ENCODE results near the gene FAM240B. TPM values are rescaled to one million over a fixed set of nuclear protein-coding genes. Genes with fewer than 3 reads are reported as not detected.

The FAM240B gene
- total RNA-seq (2014; rRNA removed; shearing (Covaris generic)): not detected in 2 replicates
- not detected in 2 replicates for polyA plus RNA-seq (2015; cell fraction: cytosol; rRNA removed)
- not detected in 2 replicates for polyA plus RNA-seq (2015; cell fraction: nucleus; rRNA removed)

DNA sequence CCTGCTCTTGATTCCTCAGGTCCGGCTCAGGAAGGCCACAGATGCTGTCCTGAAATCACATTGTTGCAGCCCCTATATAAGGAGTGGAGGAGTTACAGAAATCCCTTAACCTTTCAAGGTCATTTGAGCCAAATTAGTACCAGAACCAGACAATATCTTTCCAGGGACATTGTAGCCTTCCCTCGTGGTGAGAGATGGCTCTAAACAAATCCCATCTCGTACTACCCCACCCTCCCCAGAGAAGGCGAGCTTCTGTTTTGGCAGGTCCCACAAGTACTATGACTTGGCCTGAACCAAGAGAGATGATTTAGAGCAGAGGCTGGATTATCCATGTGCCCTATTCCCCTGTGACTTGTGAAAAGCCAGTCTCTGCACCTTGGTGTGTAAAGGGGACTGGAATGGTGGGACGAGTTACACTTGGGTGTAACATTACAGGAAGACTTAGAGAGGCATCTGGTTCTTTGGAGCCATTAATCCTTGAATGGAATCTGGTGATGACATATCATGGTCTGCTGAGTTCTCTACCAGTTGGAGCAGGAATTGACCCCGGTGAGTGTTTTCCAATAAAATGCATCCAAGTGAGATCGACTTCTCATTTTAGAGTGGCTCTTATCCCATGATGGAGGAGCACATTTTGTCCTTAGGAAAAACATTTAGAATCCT lies at the start of gene FAM240B:
Gene FAM240B, minus strand, starts transcription at position 51 of the 663 bp plus-strand sequence. CDS start 16,134 bp downstream, outside the sequence.
- no peak for DNase-seq (ENCODE audit: low read depth, low spot score)
- in situ Hi-C loops (cut with HindIII; ENCODE audit: low pct_unique_long_range_greater_than_20kb, low sequenced_read_pairs): no loop called here

DNA sequence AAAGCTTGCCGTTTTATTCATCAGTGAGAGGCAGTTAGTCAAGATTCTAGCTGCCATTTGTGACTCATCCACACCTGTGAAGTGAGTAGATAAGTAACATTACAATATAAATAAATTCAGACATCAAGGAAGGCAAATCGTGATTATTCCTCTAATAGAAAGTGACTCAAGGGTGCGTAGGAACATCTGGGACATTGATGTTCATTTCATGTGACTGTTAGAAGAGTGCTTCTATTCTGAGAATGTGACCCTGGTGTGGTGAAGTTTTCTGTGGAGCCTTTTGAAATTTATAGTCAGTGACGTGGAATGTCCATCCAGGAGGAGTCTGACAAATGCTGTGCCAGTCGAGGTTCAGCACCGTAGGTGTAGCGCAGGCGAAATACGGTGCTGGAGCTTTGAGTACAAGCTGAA lies 48.4 kb upstream of the FAM240B start:
- no peak for DNase-seq (ENCODE audit: low read depth, low spot score)
- in situ Hi-C loops (cut with HindIII; ENCODE audit: low pct_unique_long_range_greater_than_20kb, low sequenced_read_pairs): no loop called here

DNA sequence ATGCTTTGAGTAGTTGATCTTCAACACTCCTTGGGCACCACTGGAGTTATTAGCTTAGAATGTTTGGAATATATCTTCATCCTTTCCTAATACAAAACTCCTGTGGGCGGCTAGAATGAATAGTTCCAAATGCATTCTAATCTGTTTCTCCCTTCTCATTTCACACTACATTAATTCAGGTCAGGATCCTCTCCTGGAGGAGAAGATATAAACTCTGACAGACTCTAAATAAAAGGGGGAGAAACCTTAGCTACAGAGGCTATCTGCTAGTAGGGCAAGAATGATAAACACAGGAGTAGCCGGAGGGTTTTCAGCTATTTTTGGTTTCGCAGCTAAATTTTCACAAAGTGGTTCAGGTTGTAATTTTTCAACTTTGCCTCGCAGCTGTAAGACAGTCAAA lies 45.2 kb upstream of the FAM240B start:
- in situ Hi-C loops (cut with HindIII; ENCODE audit: low pct_unique_long_range_greater_than_20kb, low sequenced_read_pairs): no loop called here
- no peak for DNase-seq (ENCODE audit: low read depth, low spot score)

DNA sequence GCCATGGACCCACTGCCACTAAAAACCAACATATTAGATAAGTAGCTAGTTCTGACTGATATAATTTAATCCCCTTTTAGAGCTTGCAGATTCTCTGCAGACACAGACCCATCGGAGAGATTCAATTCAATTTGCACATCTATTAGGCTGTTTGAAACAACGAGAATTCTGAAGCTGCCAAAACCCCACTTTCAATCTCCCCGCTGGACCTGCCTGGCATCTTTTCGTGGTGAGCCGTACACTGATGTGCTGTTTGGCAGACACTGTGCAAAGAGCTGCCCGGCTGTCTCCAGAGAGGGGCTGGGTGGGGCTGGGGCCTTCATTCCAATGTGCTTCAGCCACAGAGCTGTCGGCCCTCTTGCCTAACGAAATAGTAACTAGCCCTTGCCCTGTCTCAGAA lies 42.1 kb upstream of the FAM240B start:
- DNase-seq (ENCODE audit: low read depth, low spot score): no peak
- in situ Hi-C loops (cut with HindIII; ENCODE audit: low pct_unique_long_range_greater_than_20kb, low sequenced_read_pairs): no loop called here

DNA sequence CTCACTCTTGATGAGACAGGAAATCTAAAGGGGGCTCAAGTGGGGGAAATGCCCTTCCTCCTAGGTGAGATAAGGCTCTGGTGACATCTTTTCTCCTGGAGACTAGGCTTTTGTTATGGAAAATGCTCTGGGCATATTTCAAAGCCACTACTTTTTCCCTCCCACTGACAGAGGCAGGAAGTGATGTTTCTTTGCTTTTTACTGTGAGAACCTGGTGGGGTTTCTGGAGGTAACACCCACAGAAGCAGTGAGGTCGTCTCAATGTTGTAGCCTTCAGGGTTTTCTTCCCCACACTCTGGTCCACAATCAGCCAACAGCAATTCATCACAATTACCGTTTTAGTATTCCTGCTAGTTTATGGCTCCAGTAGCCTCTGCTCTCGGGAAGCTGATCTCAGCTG lies 41.4 kb upstream of the FAM240B start:
- DNase-seq (ENCODE audit: low read depth, low spot score): no peak
- in situ Hi-C loops (cut with HindIII; ENCODE audit: low pct_unique_long_range_greater_than_20kb, low sequenced_read_pairs): no loop called here

DNA sequence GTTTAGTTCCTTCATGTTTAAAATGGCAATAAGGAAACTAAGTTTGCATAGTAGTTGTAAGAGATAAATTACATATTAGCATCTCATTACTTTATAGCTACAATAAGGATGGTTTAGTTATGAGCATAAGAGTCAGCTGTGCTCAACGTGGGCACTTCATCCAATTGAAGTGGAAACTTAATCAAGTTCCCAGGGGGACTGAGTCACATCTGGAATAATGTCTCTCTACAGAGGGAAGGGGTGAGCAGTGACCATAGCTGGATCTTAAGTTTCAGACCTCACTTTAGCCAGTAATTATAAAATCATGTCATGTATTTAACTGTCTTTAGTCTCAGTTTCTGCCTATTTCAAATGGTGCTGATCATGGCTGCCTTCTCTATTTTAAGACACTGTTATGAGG lies 36.8 kb upstream of the FAM240B start:
- in situ Hi-C loops (cut with HindIII; ENCODE audit: low pct_unique_long_range_greater_than_20kb, low sequenced_read_pairs): no loop called here
- no peak for DNase-seq (ENCODE audit: low read depth, low spot score)

DNA sequence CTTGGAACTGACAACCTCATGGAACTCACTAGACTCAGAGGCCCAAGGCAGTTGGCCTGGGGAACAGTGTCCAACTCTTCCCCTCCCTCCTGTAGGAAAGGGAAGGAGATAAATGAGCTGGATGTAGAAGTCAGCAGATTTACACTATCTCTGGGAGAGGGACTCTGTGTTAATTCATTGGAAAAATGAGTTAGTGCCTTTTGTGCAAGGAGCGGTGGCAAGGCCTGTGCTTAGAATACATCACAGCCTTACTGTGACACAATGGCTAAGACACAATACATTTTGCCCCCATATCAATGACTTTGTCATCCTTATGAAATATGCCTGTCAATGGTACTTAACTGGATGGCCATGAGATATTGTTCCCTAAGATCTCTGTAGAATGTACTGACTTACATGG lies 28.0 kb upstream of the FAM240B start:
- in situ Hi-C loops (cut with HindIII; ENCODE audit: low pct_unique_long_range_greater_than_20kb, low sequenced_read_pairs): no loop called here
- no peak for DNase-seq (ENCODE audit: low read depth, low spot score)

DNA sequence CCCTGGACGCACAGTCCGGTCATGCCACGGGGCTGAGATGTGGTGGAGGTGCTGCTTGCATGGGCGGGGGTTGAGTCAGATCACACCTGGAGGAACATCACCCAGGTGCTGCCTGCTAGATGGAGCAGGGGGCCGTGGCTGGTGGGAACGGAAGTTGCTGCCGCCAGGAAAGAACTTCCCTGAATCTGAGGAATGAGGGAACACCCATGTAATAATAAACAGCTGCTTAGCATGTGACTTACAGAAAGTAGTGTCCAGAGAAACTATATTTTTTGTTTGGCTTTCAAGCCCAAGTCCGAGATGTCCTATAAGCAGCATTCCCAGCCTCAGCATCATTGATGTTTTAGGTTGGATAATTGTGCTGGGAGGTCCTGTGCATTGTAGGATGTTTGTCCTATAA lies 27.1 kb upstream of the FAM240B start:
- DNase-seq (ENCODE audit: low read depth, low spot score): no peak
- in situ Hi-C loops (cut with HindIII; ENCODE audit: low pct_unique_long_range_greater_than_20kb, low sequenced_read_pairs): no loop called here

DNA sequence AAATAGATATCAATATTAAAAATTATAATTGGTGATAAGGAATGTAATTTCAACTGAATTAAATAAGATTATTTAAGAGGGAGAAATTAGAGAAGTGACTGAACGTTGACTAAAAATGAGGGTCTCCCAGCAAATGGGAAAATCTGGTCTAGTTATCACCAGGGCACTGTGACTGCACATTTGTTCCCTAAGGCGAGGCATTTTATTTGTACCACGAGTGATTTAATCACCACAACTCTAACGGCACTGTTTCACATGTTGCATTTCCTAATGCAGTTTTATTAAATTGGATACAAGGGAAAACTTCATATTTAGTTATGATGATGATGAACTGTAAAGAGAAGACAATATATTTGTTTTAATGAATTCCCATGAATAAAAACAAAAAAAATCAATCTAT lies 26.4 kb upstream of the FAM240B start:
- in situ Hi-C loops (cut with HindIII; ENCODE audit: low pct_unique_long_range_greater_than_20kb, low sequenced_read_pairs): no loop called here
- DNase-seq (ENCODE audit: low read depth, low spot score): no peak

DNA sequence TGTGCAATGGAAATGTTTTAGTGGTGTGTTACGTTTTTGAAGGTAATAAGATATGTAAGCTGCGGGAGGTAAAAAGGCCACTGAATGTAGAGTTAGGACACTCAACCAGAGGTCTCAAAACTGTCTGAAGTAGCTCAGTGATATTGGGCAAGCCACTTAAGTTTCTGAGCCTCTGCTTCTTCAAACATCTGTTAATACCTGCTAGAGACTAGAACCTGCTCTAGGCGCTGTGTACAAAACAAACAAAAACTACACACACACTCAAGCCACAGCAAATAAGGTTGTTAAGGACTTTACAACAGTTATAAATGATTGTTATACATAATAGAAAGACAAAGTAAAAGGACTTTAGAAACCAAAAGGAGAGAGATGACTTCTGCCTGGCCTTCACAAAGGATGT lies 24.6 kb upstream of the FAM240B start:
- in situ Hi-C loops (cut with HindIII; ENCODE audit: low pct_unique_long_range_greater_than_20kb, low sequenced_read_pairs): no loop called here
- no peak for DNase-seq (ENCODE audit: low read depth, low spot score)

DNA sequence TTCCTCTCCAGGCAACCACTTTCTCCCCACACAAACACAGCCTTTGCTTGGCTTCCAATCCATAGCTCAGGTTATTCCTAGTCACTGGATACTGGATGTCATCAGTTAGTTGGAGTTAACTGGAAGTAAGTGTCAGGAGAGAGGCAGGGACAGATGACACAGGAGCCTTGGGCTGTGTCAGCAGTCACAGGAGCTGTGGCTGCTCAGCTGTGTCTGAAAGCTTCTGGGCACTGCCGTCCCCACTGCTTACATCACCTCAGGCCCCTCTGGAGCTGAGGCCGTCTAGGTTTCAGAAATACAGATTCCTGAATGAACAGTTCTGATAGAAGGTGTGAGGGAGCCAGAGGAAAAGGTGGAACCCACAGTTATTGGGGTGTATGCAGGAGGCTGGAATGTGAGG lies 17.3 kb upstream of the FAM240B start:
- in situ Hi-C loops (cut with HindIII; ENCODE audit: low pct_unique_long_range_greater_than_20kb, low sequenced_read_pairs): no loop called here

DNA sequence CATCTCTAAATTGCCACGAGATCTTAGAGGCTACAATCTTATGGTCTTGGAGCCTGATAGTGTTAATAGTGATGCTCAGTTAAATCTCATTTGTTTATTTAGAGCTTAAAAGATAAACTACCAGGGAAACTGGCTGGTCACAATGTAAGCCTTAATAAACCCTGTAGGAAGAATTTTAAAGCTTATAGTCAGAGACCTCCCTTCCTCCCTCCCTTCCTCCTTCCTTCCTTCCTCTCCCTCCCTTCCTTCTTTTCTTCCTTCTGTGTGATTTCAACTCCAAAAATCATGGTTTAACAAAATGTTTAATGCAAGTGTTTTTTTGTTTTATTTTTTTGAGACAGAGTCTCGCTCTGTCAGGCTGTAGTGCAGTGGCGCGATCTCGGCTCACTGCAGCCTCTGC lies 14.9 kb upstream of the FAM240B start:
- DNase-seq (ENCODE audit: low read depth, low spot score): no peak

More for the DNA sequence above, 17.3 kb upstream of the FAM240B start:
- DNase-seq (ENCODE audit: low read depth, low spot score): no peak

DNA sequence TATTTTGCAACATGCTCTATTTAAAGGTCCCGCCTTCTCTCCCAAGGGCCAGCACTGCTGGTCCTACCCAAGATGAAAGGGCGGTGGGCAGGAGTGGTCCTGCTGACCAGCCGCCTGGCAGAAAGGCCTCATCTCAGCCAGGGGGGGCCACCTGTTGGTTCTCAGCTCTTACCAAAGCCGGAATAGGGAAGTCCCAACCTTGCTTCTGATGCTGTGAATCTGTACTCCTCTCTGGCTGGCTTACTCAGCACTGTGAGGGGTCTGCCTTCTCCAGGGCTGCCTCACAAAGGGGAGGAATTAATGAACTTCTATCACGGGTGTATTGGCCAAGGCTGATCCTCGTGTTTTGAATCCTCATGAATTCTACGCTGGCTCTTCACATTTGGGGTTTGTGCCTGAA lies 13.6 kb upstream of the FAM240B start:
- no peak for DNase-seq (ENCODE audit: low read depth, low spot score)
- in situ Hi-C loops (cut with HindIII; ENCODE audit: low pct_unique_long_range_greater_than_20kb, low sequenced_read_pairs): no loop called here

More for the DNA sequence above, 14.9 kb upstream of the FAM240B start:
- in situ Hi-C loops (cut with HindIII; ENCODE audit: low pct_unique_long_range_greater_than_20kb, low sequenced_read_pairs): no loop called here

DNA sequence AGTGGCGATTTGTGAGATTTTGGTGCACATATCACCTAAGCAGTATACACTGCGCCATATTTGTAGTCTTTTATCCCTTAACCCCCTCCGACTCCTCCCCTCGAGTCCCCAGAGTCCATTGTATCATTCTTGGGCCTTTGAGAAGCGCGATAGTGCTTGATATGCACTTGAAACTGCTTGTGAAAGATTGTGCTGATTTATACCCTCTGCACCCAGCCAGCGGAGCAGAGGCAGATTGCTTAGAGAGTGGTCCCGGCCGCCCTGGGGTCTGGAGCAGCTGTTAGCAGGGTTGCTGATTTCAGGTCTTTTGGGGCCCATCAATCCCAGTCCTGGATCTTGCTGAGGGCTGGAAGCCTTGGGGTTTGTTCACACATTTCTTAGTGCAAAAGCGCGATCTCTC lies 13.0 kb upstream of the FAM240B start:
- in situ Hi-C loops (cut with HindIII; ENCODE audit: low pct_unique_long_range_greater_than_20kb, low sequenced_read_pairs): no loop called here
- DNase-seq (ENCODE audit: low read depth, low spot score): no peak

DNA sequence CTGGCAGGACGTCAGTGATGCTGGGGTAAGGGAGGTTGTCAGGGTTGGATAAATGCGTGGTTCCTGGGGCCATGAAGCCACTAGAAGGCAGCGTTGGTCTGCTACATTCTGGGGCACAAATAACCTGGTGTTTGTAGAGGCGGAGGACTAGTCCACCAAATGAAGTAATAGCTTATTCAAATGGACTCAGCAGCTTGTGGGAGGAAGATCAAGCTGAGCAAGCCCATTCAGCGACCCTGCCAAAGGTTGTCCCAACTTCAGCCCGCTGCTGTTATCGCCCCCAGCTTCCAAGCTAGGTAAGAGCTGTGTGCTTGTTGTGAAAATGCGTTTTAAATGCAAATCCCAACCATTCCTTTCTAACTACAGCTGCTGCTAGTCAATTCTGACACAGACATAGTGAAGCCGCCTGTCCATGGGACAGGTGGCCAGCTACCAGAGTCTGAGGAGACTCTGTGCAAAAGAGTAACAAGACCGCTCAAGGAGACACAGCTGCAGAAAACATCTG lies 7.6 kb upstream of the FAM240B start:
- peak; percentile 56 for DNase-seq (ENCODE audit: low read depth, low spot score)
- in situ Hi-C loops (cut with HindIII; ENCODE audit: low pct_unique_long_range_greater_than_20kb, low sequenced_read_pairs): no loop called here

DNA sequence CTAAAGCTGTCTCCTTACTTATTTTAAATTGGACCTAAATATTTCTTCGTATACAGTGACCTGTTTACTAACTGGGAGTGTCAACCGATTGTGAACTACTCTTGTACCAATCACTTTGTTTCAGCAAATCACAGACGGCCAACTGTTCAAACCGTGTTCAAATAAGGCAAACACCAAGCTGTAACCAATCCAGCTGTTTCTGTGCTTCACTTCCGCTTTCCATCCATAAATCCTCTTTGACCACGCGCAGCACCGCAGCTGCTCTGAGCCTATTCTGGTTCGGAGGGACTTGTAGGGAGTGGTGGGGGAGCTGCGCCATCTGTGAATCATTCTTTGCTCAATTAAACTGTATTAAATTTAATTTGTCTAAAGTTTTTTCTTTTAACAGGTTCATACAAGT lies 4.8 kb upstream of the FAM240B start:
- in situ Hi-C loops (cut with HindIII; ENCODE audit: low pct_unique_long_range_greater_than_20kb, low sequenced_read_pairs): no loop called here

DNA sequence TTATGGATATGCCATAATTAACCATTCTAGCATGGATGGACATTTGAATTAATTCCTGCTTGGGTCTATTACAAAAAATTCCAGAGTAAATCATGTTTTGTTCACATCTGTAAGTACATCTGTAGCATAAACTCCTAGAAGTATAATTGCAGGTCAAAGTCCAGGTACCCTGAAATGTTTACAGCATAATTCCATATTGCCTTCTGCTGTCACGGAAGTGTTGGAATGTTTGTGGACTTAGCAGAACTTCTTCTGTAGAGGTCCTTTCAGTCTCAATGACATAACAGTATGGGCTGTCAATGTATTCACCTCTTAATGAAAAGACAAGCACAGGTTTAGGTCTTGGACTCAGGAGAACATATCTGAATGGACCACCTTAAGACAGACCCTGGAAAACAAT lies 1.8 kb downstream of the FAM240B start:
- DNase-seq (ENCODE audit: low read depth, low spot score): no peak
- in situ Hi-C loops (cut with HindIII; ENCODE audit: low pct_unique_long_range_greater_than_20kb, low sequenced_read_pairs): no loop called here

More for the DNA sequence above, 4.8 kb upstream of the FAM240B start:
- no peak for DNase-seq (ENCODE audit: low read depth, low spot score)

DNA sequence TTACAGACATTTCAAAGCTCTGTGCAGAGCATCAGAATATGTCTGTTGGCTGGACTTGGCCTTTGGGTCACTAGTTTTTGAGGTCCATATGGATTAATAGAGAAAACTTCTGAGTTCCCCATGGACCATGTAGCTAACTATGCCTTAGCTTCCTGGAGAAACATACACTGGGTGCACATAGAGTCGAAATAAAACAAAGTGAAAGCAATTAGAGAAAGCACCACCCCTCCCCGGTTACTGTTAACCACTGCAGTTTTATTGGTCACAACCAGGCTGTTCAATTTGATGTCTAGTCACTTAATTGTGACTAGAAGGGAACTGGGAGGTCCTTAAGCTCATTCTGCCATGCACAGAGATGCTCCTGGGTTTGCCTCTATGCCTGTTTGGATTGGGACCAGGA lies 4.2 kb downstream of the FAM240B start:
- in situ Hi-C loops (cut with HindIII; ENCODE audit: low pct_unique_long_range_greater_than_20kb, low sequenced_read_pairs): no loop called here
- DNase-seq (ENCODE audit: low read depth, low spot score): no peak

DNA sequence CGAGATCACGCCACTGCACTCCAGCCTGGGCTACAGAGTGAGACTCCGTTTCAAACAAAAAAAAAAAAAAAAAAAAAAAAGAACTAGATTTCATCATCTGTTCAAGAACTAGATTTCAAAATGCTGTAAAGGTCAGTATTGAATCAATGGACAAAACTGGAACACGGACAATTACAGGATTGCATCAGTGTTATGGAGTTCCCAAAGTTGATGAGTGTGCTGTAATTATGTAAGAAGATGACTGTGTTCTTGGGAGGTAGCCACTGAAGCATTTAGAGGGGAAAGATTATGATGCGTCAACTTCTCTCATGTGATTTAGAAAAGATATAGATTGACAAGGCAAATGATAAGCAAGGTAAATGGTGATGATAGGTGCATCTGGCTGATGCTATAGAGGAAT lies 6.5 kb downstream of the FAM240B start:
- peak; percentile 45 for DNase-seq (ENCODE audit: low read depth, low spot score)
- in situ Hi-C loops (cut with HindIII; ENCODE audit: low pct_unique_long_range_greater_than_20kb, low sequenced_read_pairs): no loop called here
